ENCODE data around the gene MAGEB4.

The MAGEB4 gene

DNA sequence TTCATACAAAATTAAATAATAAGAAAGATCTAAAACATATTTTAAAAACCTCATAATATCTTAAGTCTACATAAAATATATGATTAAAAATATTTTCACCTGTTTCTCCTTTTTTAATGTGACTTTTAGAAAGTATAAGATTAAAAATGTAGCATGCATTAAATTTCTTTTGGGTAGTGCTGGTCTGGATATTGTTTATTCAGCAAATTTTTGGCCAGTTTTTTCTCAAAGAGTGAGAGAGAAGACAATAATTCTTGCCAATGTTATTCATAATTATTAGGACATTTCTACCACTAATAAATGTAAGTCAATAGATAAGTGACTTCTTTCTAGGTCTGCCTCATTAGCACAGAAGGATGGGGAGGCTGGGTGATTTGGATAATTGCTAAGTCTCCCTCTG, 19.2 kb downstream of the MAGEB4 start:
- Histone ChIP-seq H3K27me3 (ENCODE audit: control insufficient read depth, insufficient read depth, low read length) (no peaks in the 10 kb centered on the region), H3K36me3 (ENCODE audit: control insufficient read depth, insufficient read depth, low read length) (no peaks in the 10 kb centered on the region), H3K4me2 (ENCODE audit: low read length) (no peak overlapping the region), H3K9ac (no peak overlapping the region), H3K79me2 (no peaks in the 10 kb centered on the region), H2AFZ (no peak overlapping the region), H3K27ac (no peak overlapping the region), H3K4me3 (ENCODE audit: low read depth, low read length) (no peak overlapping the region), H3K4me1 (no peaks in the 10 kb centered on the region), H3K9me3 (ENCODE audit: control insufficient read depth, low read length) (no peaks in the 10 kb centered on the region)
- TF ChIP-seq, protein P1, sequence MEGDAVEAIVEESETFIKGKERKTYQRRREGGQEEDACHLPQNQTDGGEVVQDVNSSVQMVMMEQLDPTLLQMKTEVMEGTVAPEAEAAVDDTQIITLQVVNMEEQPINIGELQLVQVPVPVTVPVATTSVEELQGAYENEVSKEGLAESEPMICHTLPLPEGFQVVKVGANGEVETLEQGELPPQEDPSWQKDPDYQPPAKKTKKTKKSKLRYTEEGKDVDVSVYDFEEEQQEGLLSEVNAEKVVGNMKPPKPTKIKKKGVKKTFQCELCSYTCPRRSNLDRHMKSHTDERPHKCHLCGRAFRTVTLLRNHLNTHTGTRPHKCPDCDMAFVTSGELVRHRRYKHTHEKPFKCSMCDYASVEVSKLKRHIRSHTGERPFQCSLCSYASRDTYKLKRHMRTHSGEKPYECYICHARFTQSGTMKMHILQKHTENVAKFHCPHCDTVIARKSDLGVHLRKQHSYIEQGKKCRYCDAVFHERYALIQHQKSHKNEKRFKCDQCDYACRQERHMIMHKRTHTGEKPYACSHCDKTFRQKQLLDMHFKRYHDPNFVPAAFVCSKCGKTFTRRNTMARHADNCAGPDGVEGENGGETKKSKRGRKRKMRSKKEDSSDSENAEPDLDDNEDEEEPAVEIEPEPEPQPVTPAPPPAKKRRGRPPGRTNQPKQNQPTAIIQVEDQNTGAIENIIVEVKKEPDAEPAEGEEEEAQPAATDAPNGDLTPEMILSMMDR (IDR thresholded peaks at IDR 0.05), result no peak

DNA sequence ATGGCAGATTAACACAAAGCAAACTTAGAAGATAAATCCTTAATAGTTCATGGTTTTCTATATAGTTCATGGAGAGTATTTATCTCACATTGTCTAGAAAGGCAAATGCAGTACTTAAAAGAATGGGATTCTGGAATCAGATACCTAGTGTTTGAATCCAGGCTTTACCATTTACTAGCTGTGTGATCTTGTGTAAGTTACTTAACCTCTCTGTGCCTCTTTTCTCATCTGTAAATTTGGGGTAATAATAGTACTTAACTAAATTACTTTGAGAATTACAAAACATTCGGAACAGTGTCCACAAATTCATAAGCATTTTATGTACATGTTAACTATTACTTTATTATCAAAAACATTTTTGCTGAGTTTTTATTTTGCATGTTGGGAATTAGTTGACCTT, 21.0 kb downstream of the MAGEB4 start:
- no peak overlapping the region for H3K4me2 ChIP-seq (ENCODE audit: low read length)
- TF ChIP-seq, protein P1 (IDR thresholded peaks at IDR 0.05), result no peak
- no peak overlapping the region for H3K4me3 ChIP-seq (ENCODE audit: low read depth, low read length)
- H3K4me1 ChIP-seq, result no peaks in the 10 kb centered on the region
- no peaks in the 10 kb centered on the region for H3K9me3 ChIP-seq (ENCODE audit: control insufficient read depth, low read length)
- H3K9ac ChIP-seq, result no peak overlapping the region
- no peak overlapping the region for H3K27ac ChIP-seq
- no peaks in the 10 kb centered on the region for H3K79me2 ChIP-seq
- no peak overlapping the region for H2AFZ ChIP-seq
- no peaks in the 10 kb centered on the region for H3K27me3 ChIP-seq (ENCODE audit: control insufficient read depth, insufficient read depth, low read length)
- no peaks in the 10 kb centered on the region for H3K36me3 ChIP-seq (ENCODE audit: control insufficient read depth, insufficient read depth, low read length)

DNA sequence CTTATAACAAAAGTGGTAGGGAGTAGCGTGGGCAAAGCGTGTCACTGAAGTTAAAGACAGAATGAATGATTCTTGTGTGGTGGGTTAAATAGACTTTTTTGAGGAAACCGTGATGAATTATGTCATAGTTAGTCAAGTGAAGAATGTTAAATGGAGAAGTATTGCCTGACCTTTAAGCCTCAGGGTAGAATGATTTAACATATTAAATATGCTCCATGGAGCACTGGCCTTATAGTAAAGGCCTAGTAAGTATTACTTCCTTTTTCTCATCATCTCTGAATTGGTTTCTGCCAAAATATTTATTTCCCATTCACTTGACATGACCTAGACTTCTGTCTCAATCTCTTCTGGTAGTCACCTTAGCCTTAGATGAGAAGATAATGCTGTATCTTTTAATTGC, 28.8 kb downstream of the MAGEB4 start:
- no peak overlapping the region for H3K27ac ChIP-seq
- no peaks in the 10 kb centered on the region for H3K27me3 ChIP-seq (ENCODE audit: control insufficient read depth, insufficient read depth, low read length)
- no peaks in the 10 kb centered on the region for H3K4me1 ChIP-seq
- no peaks in the 10 kb centered on the region for H3K9me3 ChIP-seq (ENCODE audit: control insufficient read depth, low read length)
- TF ChIP-seq, protein P1 (IDR thresholded peaks at IDR 0.05), result no peak
- H3K4me2 ChIP-seq (ENCODE audit: low read length), result no peak overlapping the region
- H3K4me3 ChIP-seq (ENCODE audit: low read depth, low read length), result no peak overlapping the region
- H2AFZ ChIP-seq, result no peak overlapping the region
- H3K79me2 ChIP-seq, result no peaks in the 10 kb centered on the region
- no peak overlapping the region for H3K9ac ChIP-seq
- H3K36me3 ChIP-seq (ENCODE audit: control insufficient read depth, insufficient read depth, low read length), result no peaks in the 10 kb centered on the region

DNA sequence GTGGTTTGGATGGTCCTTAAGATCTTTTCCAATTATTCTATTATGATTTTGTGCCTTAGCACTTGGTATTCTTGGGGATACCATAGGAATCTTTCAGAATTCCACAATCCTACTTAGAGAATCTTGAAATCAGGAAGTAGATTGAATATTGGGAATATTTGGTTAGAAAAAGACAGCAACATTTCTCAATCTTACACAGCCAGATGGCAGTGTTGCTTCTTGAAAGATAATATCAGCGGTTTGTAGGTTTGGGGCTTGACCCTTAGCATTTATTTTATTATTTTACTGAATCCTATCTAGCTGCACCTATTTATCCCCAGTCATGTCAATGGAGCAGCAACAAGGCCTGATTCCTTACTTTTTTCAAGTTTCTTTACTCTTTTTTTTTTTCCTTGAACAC, 33.7 kb downstream of the MAGEB4 start:
- no peaks in the 10 kb centered on the region for H3K4me1 ChIP-seq
- no peaks in the 10 kb centered on the region for H3K27me3 ChIP-seq (ENCODE audit: control insufficient read depth, insufficient read depth, low read length)
- no peak overlapping the region for H3K4me3 ChIP-seq (ENCODE audit: low read depth, low read length)
- TF ChIP-seq, protein P1 (IDR thresholded peaks at IDR 0.05), result no peak
- no peaks in the 10 kb centered on the region for H3K36me3 ChIP-seq (ENCODE audit: control insufficient read depth, insufficient read depth, low read length)
- H3K9me3 ChIP-seq (ENCODE audit: control insufficient read depth, low read length), result no peaks in the 10 kb centered on the region
- no peak overlapping the region for H3K4me2 ChIP-seq (ENCODE audit: low read length)
- H3K9ac ChIP-seq, result no peak overlapping the region
- H2AFZ ChIP-seq, result no peak overlapping the region
- H3K27ac ChIP-seq, result no peak overlapping the region
- H3K79me2 ChIP-seq, result no peaks in the 10 kb centered on the region

DNA sequence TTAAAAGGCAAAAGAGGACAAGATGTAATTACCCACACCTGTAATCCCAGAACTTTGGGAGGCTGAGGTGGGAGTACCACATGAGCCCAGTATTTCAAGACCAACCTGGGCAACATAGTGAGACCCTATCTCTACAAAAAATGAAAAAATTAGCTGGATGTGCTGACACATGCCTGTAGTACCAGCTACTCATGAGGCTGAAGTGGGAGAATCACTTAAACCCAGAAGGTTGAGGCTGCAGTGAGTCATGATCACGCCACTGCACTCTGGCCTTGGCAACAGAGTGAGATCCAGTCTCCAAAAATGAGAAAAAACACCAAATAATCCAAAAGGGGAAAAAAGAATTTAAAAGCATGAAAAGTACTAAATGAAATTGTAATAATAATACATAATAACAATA, 36.6 kb downstream of the MAGEB4 start:
- TF ChIP-seq, protein P1 (IDR thresholded peaks at IDR 0.05), result no peak
- Histone ChIP-seq H3K4me1 (no peaks in the 10 kb centered on the region), H3K4me3 (ENCODE audit: low read depth, low read length) (no peak overlapping the region), H3K36me3 (ENCODE audit: control insufficient read depth, insufficient read depth, low read length) (no peaks in the 10 kb centered on the region), H2AFZ (no peak overlapping the region), H3K4me2 (ENCODE audit: low read length) (no peak overlapping the region), H3K9me3 (ENCODE audit: control insufficient read depth, low read length) (no peaks in the 10 kb centered on the region), H3K27me3 (ENCODE audit: control insufficient read depth, insufficient read depth, low read length) (no peaks in the 10 kb centered on the region), H3K79me2 (no peaks in the 10 kb centered on the region), H3K9ac (no peak overlapping the region), H3K27ac (no peak overlapping the region)
